ELF-1 (cell line): Measurements from ENCODE around the gene GULP1.
"Not testable (repeated sequence)": the region's sequence is repeated elsewhere in the genome, so short reads cannot be mapped to it uniquely, and the experiment has no call there.

Source experiments
- DNase-seq: peaks from one replicate; pipeline ENCODE4 v3.0.0-alpha.2; 2016; ENCODE audit warnings: low read depth, low spot score

The GULP1 gene

GRCh38 chr2:188291617-188292347 is at the start of gene GULP1:
GULP1 (plus strand) TSS chr2:188291874; CDS start chr2:188477703, 185,829 bp downstream.
- peak; percentile 91 for DNase-seq

- peak; percentile 16 for DNase-seq
Observed at GRCh38 chr2:188243381-188243780, 48.3 kb upstream of the GULP1 start.

GRCh38 chr2:188244383-188244782 is 47.3 kb upstream of the GULP1 start:
- DNase-seq: no peak

GRCh38 chr2:188245230-188245629 is 46.4 kb upstream of the GULP1 start:
- no peak for DNase-seq

GRCh38 chr2:188248513-188248912 is 43.2 kb upstream of the GULP1 start:
- DNase-seq: no peak

- no peak for DNase-seq
Observed at GRCh38 chr2:188251034-188251433, 40.6 kb upstream of the GULP1 start.

GRCh38 chr2:188256420-188256819 is 35.3 kb upstream of the GULP1 start:
- no peak for DNase-seq

GRCh38 chr2:188265315-188265714 is 26.4 kb upstream of the GULP1 start:
- no peak for DNase-seq

GRCh38 chr2:188267776-188268175 is 23.9 kb upstream of the GULP1 start:
- no peak for DNase-seq

GRCh38 chr2:188269004-188269403 is 22.7 kb upstream of the GULP1 start:
- no peak for DNase-seq

- DNase-seq: no peak
Observed at GRCh38 chr2:188272121-188272520, 19.6 kb upstream of the GULP1 start.

GRCh38 chr2:188274274-188274673 is 17.4 kb upstream of the GULP1 start:
- no peak for DNase-seq

- no peak for DNase-seq
Observed at GRCh38 chr2:188276255-188276654, 15.4 kb upstream of the GULP1 start.

- DNase-seq: no peak
Observed at GRCh38 chr2:188277786-188278185, 13.9 kb upstream of the GULP1 start.

- peak; percentile 29 for DNase-seq
Observed at GRCh38 chr2:188278388-188279092, 13.1 kb upstream of the GULP1 start.

- DNase-seq: no peak
Observed at GRCh38 chr2:188279093-188279445, 12.6 kb upstream of the GULP1 start.

GRCh38 chr2:188280811-188281222 is 10.9 kb upstream of the GULP1 start:
- no peak for DNase-seq

GRCh38 chr2:188282907-188283306 is 8.8 kb upstream of the GULP1 start:
- DNase-seq: no peak

- not testable (repeated sequence) for DNase-seq
Observed at GRCh38 chr2:188284251-188284650, 7.4 kb upstream of the GULP1 start.

GRCh38 chr2:188285049-188285448 is 6.6 kb upstream of the GULP1 start:
- DNase-seq: no peak

GRCh38 chr2:188285774-188286173 is 5.9 kb upstream of the GULP1 start:
- DNase-seq: no peak

- DNase-seq: peak; percentile 67
Observed at GRCh38 chr2:188291142-188291616, 495 bp upstream of the GULP1 start.
